H1 (cell line): ENCODE results near the gene GINS3. TPM values are rescaled to one million over a fixed set of nuclear protein-coding genes. Genes with fewer than 3 reads are reported as not detected.

ENCODE experiments used
- CTCF ChIA-PET: fragments of 300-600 bp; sonication (Branson Sonifier 250); formaldehyde crosslinking; loops from one replicate; lab custom pipeline; 2021; ENCODE audit not compliant: partially characterized antibody; lab: Charles Lee
- POLR2A ChIA-PET: fragments of 300-600 bp; sonication (Branson Sonifier 250); formaldehyde crosslinking; loops from one replicate; lab custom pipeline; 2021; ENCODE audit warnings: inconsistent platforms; ENCODE audit not compliant: partially characterized antibody; lab: Charles Lee
- DNase-seq, 2 experiments: peaks; one replicate each; pipeline versions ENCODE4 v3.0.0 to v3.0.0-alpha.2; 2010 to 2022; ENCODE audit warnings: low spot score in 2 of 2, low read depth in 1 of 2, mixed read lengths in 1 of 2
- FAIRE-seq: peaks from 2 replicates; lab custom pipeline; 2011; peaks lifted over from hg19 to GRCh38; lab: Jason Lieb, UNC
- H2AFZ ChIP-seq: 2 replicates; pipeline ENCODE4 v1.8.1; 2012; ENCODE audit warnings: low read length, inconsistent platforms
- H2AK5ac ChIP-seq: 2 replicates; pipeline ENCODE4 v1.6.1; 2013; ENCODE audit warnings: low read depth, low read length
- H2BK120ac ChIP-seq: replicated peaks from 2 replicates; pipeline ENCODE3; 2013; ENCODE audit warnings: low read depth, low read length, inconsistent platforms
- H2BK12ac ChIP-seq: 2 replicates; pipeline ENCODE4 v1.6.1; 2013; ENCODE audit warnings: low read depth, low read length
- H2BK15ac ChIP-seq: 2 replicates; pipeline ENCODE4 v1.6.1; 2013; ENCODE audit warnings: low read length
- H2BK20ac ChIP-seq: 2 replicates; pipeline ENCODE4 v1.6.1; 2013; ENCODE audit warnings: low read length
- H2BK5ac ChIP-seq: 2 replicates; pipeline ENCODE4 v1.6.1; 2013; ENCODE audit warnings: low read depth, low read length
- H3K14ac ChIP-seq: 2 replicates; pipeline ENCODE4 v1.6.1; 2013; ENCODE audit warnings: inconsistent platforms; ENCODE audit not compliant: insufficient read length
- H3K18ac ChIP-seq: 2 replicates; pipeline ENCODE4 v1.6.1; 2013; ENCODE audit warnings: low read length; ENCODE audit errors: extremely low read depth
- H3K23ac ChIP-seq: 2 replicates; pipeline ENCODE4 v1.6.1; 2013; ENCODE audit warnings: inconsistent platforms; ENCODE audit not compliant: insufficient read length
- H3K23me2 ChIP-seq: 2 replicates; pipeline ENCODE4 v1.6.1; 2013; ENCODE audit warnings: low read depth, low read length
- H3K27ac ChIP-seq: 2 replicates; pipeline ENCODE4 v1.6.1; 2011; ENCODE audit warnings: low read depth, low read length, inconsistent platforms
- H3K27me3 ChIP-seq, 4 experiments: replicated peaks in 1 of 4; 1 replicate in 1 of 4; 2 replicates in 3 of 4; pipeline versions ENCODE4 v1.6.1 to v1.8.1; 2011 to 2013; ENCODE audit warnings: low read length in 3 of 4, mild to moderate bottlenecking in 3 of 4, inconsistent platforms in 2 of 4, mixed read lengths in 2 of 4, moderate library complexity in 1 of 4; ENCODE audit not compliant: control insufficient read depth in 3 of 4, insufficient read depth in 3 of 4; ENCODE audit errors: extremely low read depth in 1 of 4
- H3K36me3 ChIP-seq, 4 experiments: 2 replicates each; pipeline versions ENCODE4 v1.6.1 to v1.8.1; 2011 to 2013; ENCODE audit warnings: mild to moderate bottlenecking in 4 of 4, low read length in 3 of 4, moderate library complexity in 2 of 4, control low read depth in 1 of 4, inconsistent platforms in 1 of 4; ENCODE audit not compliant: insufficient read depth in 4 of 4, control insufficient read depth in 2 of 4
- H3K4ac ChIP-seq: replicated peaks from 2 replicates; pipeline ENCODE3; 2013; ENCODE audit warnings: low read length, low read depth, mixed read lengths, inconsistent platforms; ENCODE audit not compliant: insufficient read length
- H3K4me1 ChIP-seq, 4 experiments: replicated peaks in 1 of 4; 1 replicate in 1 of 4; 2 replicates in 3 of 4; pipeline versions ENCODE4 v1.6.1 to v1.8.1; 2011 to 2013; ENCODE audit warnings: low read length in 3 of 4, inconsistent platforms in 2 of 4, mixed read lengths in 1 of 4; ENCODE audit not compliant: insufficient read depth in 4 of 4, control insufficient read depth in 3 of 4
- H3K4me2 ChIP-seq, 2 experiments: 2 replicates each; pipeline versions ENCODE4 v1.6.1 to v1.8.1; 2011 to 2013; ENCODE audit warnings: low read depth in 2 of 2, low read length in 2 of 2, control low read depth in 1 of 2, inconsistent platforms in 1 of 2, mild to moderate bottlenecking in 1 of 2; ENCODE audit not compliant: insufficient read depth in 1 of 2
- H3K4me3 ChIP-seq, 4 experiments: fragments of 200-600, 300-600 bp in 1 of 4; sonication (generic), shearing (Covaris generic), sonication (Bioruptor Twin) in 1 of 4; 2 replicates each; pipeline versions ENCODE4 v1.5.1 to v1.8.1; 2011 to 2016; ENCODE audit warnings: low read length in 4 of 4, low read depth in 3 of 4, control low read depth in 2 of 4, inconsistent platforms in 2 of 4, mild to moderate bottlenecking in 2 of 4, mixed read lengths in 1 of 4, moderate library complexity in 1 of 4; ENCODE audit not compliant: insufficient read depth in 2 of 4; ENCODE audit errors: extremely low read depth in 1 of 4
- H3K56ac ChIP-seq: replicated peaks from 2 replicates; pipeline ENCODE3; 2013; ENCODE audit warnings: low read depth, mild to moderate bottlenecking, mixed read lengths, low read length, inconsistent platforms; ENCODE audit not compliant: insufficient read length
- H3K79me1 ChIP-seq: 2 replicates; pipeline ENCODE4 v1.6.1; 2013; ENCODE audit warnings: low read depth, low read length, control low read depth
- H3K79me2 ChIP-seq, 2 experiments: 2 replicates each; pipeline versions ENCODE4 v1.6.1 to v1.8.1; 2012 to 2013; ENCODE audit warnings: low read length in 2 of 2, mild to moderate bottlenecking in 2 of 2, inconsistent platforms in 1 of 2; ENCODE audit not compliant: insufficient read depth in 2 of 2, control insufficient read depth in 1 of 2
- H3K9ac ChIP-seq, 4 experiments: replicated peaks in 1 of 4; 1 replicate in 1 of 4; 2 replicates in 3 of 4; pipeline versions ENCODE4 v1.6.1 to v1.8.1; 2011 to 2013; ENCODE audit warnings: low read depth in 3 of 4, low read length in 3 of 4, control low read depth in 2 of 4, mild to moderate bottlenecking in 2 of 4, moderate library complexity in 2 of 4, inconsistent platforms in 1 of 4; ENCODE audit errors: extremely low read depth in 1 of 4
- H3K9me3 ChIP-seq, 2 experiments: 2 replicates each; pipeline versions ENCODE4 v1.6.1 to v1.8.1; 2012 to 2013; ENCODE audit warnings: mild to moderate bottlenecking in 2 of 2, moderate library complexity in 2 of 2, control low read depth in 1 of 2, inconsistent platforms in 1 of 2, low read depth in 1 of 2, low read length in 1 of 2, mixed read lengths in 1 of 2; ENCODE audit not compliant: insufficient read depth in 2 of 2
- H4K20me1 ChIP-seq, 2 experiments: replicated peaks in 1 of 2; 2 replicates each; pipeline versions ENCODE3 to v1.8.1; 2011 to 2013; ENCODE audit warnings: inconsistent platforms in 2 of 2, low read length in 2 of 2, mild to moderate bottlenecking in 1 of 2; ENCODE audit not compliant: insufficient read depth in 2 of 2, control insufficient read depth in 1 of 2
- H4K5ac ChIP-seq: 2 replicates; pipeline ENCODE4 v1.6.1; 2013; ENCODE audit warnings: low read length, low read depth, mixed read lengths, inconsistent platforms; ENCODE audit not compliant: insufficient read length
- H4K8ac ChIP-seq: 2 replicates; pipeline ENCODE4 v1.8.0; 2013; ENCODE audit warnings: mild to moderate bottlenecking, moderate library complexity, low read length, inconsistent platforms; ENCODE audit not compliant: insufficient read depth; ENCODE audit errors: extremely low read depth
- H4K91ac ChIP-seq: replicated peaks from 2 replicates; pipeline ENCODE3; 2013; ENCODE audit warnings: low read length, mixed read lengths, inconsistent platforms; ENCODE audit not compliant: insufficient read length
- BACH1 ChIP-seq: IDR thresholded peaks from 2 replicates; pipeline ENCODE4 v1.6.1; 2012; ENCODE audit warnings: low read length, improper control_type of control experiment
- BRCA1 ChIP-seq: IDR thresholded peaks from 2 replicates; pipeline ENCODE4 v1.6.1; 2012; ENCODE audit warnings: low read depth, low read length, improper control_type of control experiment
- CBX8 ChIP-seq: fragments of 300-800, 300-1000 bp; sonication (generic); IDR thresholded peaks from 2 replicates; pipeline ENCODE4 v1.7.1; 2016; ENCODE audit warnings: low read depth, low read length, borderline replicate concordance
- CHD1 ChIP-seq: IDR thresholded peaks from 2 replicates; pipeline ENCODE4 v1.6.1; 2012; ENCODE audit warnings: low read depth, low read length, improper control_type of control experiment
- JUN ChIP-seq: IDR thresholded peaks from 2 replicates; pipeline ENCODE4 v1.6.1; 2011; ENCODE audit warnings: low read depth, mild to moderate bottlenecking, improper control_type of control experiment, low read length
- KDM1A ChIP-seq: fragments of 200-600, 300-600 bp; sonication (generic); IDR thresholded peaks from 2 replicates; pipeline ENCODE4 v1.7.1; 2016; ENCODE audit warnings: mild to moderate bottlenecking, low read length, borderline replicate concordance
- NRF1 ChIP-seq: IDR thresholded peaks from 2 replicates; pipeline ENCODE4 v1.6.1; 2011; ENCODE audit warnings: mild to moderate bottlenecking, low read depth, low read length, improper control_type of control experiment
- SP2 ChIP-seq: IDR thresholded peaks from 2 replicates; pipeline ENCODE4 v1.6.1; 2012; ENCODE audit warnings: mild to moderate bottlenecking, low read length, inconsistent platforms
- polyA plus RNA-seq, 7 experiments: library from polyadenylated mRNA; depleted of rRNA in 3 of 7; stranded (reverse) in 5 of 7; unstranded in 2 of 7; fragments of >200 nt in 5 of 7; fragments of 200-250 nt in 2 of 7; gene quantifications; 1 replicate in 5 of 7; 2 replicates in 1 of 7; 4 replicates in 1 of 7; pipeline versions ENCODE4 v1.2.1 to v1.2.3, GENCODE V29; 2011 to 2013; ENCODE audit warnings: missing spikeins in 2 of 7, mixed read lengths in 2 of 7
- total RNA-seq: library from RNA; stranded (reverse); fragmentation: NEBNext Ultra II Directional; extraction: Animal tissue kit (Norgen Biotek cat#: 25700); gene quantifications from 2 replicates; pipeline ENCODE4 v1.2.1, GENCODE V29; 2021
- TF ChIP-seq, protein P1 (sequence below), 3 experiments: IDR thresholded peaks; 1 replicate in 2 of 3; 2 replicates in 1 of 3; pipeline versions ENCODE4 v1.5.1 to v1.6.1; 2011; ENCODE audit warnings: low read length in 3 of 3, mild to moderate bottlenecking in 3 of 3, inconsistent platforms in 2 of 3, low read depth in 1 of 3, moderate library complexity in 1 of 3; ENCODE audit not compliant: insufficient read depth in 1 of 3; ENCODE audit errors: control extremely low read depth in 1 of 3
- TF ChIP-seq, protein P2 (sequence below): IDR thresholded peaks from 2 replicates; pipeline ENCODE4 v1.6.1; 2012; ENCODE audit warnings: low read length, inconsistent platforms
- TF ChIP-seq, protein P3 (sequence below): IDR thresholded peaks from 2 replicates; pipeline ENCODE4 v1.6.1; 2012; ENCODE audit warnings: inconsistent platforms

The GINS3 gene
- total and polyA plus RNA-seq, 2 of the 8 experiments (the other 6 are each of a cell fraction or from before 2014, with no cell fraction given) = 12.9 to 15.4 TPM

DNA sequence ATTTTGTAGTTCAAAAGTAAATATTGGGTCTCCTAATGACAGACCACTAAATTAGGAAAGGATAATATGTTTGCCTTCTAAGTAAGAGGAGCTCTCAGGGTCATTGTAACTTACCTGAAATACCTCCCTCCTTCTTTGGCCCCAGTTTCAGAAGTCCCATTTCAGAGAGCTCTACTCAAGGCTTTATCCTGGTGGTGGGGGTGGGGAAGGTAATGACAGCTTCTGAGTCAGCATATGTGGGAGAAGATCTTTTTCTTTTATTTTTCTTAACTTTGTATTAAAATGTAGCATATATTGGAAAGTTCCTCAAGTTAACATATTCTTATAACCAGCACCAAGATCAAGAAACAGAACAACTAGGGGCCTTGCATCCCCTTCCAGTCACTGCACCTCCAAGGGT is 16.9 kb upstream of the GINS3 start:
- no peak overlapping the region for H2AK5ac ChIP-seq
- no peaks in the 10 kb centered on the region for H3K27me3 ChIP-seq
- no peak overlapping the region for H2BK120ac ChIP-seq
- no peak overlapping the region for H3K18ac ChIP-seq
- no peak overlapping the region for H3K4me3 ChIP-seq
- FAIRE-seq (no peak), DNase-seq (no peak)
- H3K79me1 ChIP-seq = no peaks in the 10 kb centered on the region
- no peaks in the 10 kb centered on the region for H3K79me2 ChIP-seq
- H3K27ac ChIP-seq = no peak overlapping the region
- no peak overlapping the region for H4K91ac ChIP-seq
- no peak overlapping the region for H2BK12ac ChIP-seq
- ChIA-PET POLR2A (no interaction called here), CTCF (interaction anchor here (1.0 to 1.7 kb wide), 3 partner anchors 11 to 177 kb away, joined by 3 to 5 read pairs (median 4); no protein-coding TSS in a partner anchor)
- H4K8ac ChIP-seq = no peak overlapping the region
- H2BK15ac ChIP-seq = no peak overlapping the region
- H3K23ac ChIP-seq = no peak overlapping the region
- H3K14ac ChIP-seq = no peak overlapping the region
- H3K4me1 ChIP-seq = no peaks in the 10 kb centered on the region
- no peak overlapping the region for H2AFZ ChIP-seq
- no peak overlapping the region for H2BK20ac ChIP-seq
- H2BK5ac ChIP-seq = no peak overlapping the region
- H3K36me3 ChIP-seq = no peaks in the 10 kb centered on the region
- no peaks in the 10 kb centered on the region for H4K20me1 ChIP-seq
- H3K9me3 ChIP-seq = no peaks in the 10 kb centered on the region
- H3K9ac ChIP-seq = no peak overlapping the region
- no peak overlapping the region for H3K4ac ChIP-seq
- no peak overlapping the region for H3K4me2 ChIP-seq
- no peak overlapping the region for H3K56ac ChIP-seq
- no peaks in the 10 kb centered on the region for H3K23me2 ChIP-seq
- no peak overlapping the region for H4K5ac ChIP-seq
- TF ChIP-seq JUN (no peak), CHD1 (no peak), BRCA1 (no peak), BACH1 (no peak), KDM1A (no peak), CBX8 (no peak), SP2 (no peak), NRF1 (no peak)
- TF ChIP-seq, protein P1, sequence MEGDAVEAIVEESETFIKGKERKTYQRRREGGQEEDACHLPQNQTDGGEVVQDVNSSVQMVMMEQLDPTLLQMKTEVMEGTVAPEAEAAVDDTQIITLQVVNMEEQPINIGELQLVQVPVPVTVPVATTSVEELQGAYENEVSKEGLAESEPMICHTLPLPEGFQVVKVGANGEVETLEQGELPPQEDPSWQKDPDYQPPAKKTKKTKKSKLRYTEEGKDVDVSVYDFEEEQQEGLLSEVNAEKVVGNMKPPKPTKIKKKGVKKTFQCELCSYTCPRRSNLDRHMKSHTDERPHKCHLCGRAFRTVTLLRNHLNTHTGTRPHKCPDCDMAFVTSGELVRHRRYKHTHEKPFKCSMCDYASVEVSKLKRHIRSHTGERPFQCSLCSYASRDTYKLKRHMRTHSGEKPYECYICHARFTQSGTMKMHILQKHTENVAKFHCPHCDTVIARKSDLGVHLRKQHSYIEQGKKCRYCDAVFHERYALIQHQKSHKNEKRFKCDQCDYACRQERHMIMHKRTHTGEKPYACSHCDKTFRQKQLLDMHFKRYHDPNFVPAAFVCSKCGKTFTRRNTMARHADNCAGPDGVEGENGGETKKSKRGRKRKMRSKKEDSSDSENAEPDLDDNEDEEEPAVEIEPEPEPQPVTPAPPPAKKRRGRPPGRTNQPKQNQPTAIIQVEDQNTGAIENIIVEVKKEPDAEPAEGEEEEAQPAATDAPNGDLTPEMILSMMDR (IDR thresholded peaks at IDR 0.05; ENCODE audit: control extremely low read depth in 1 of 3, insufficient read depth in 1 of 3, low read depth in 1 of 3, low read length in 3 of 3) = no peak
- TF ChIP-seq, protein P2, sequence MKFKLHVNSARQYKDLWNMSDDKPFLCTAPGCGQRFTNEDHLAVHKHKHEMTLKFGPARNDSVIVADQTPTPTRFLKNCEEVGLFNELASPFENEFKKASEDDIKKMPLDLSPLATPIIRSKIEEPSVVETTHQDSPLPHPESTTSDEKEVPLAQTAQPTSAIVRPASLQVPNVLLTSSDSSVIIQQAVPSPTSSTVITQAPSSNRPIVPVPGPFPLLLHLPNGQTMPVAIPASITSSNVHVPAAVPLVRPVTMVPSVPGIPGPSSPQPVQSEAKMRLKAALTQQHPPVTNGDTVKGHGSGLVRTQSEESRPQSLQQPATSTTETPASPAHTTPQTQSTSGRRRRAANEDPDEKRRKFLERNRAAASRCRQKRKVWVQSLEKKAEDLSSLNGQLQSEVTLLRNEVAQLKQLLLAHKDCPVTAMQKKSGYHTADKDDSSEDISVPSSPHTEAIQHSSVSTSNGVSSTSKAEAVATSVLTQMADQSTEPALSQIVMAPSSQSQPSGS = no peak
- TF ChIP-seq, protein P3, sequence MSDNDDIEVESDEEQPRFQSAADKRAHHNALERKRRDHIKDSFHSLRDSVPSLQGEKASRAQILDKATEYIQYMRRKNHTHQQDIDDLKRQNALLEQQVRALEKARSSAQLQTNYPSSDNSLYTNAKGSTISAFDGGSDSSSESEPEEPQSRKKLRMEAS = no peak
